EH (cell line): ENCODE measurements around the gene AADACL4.

ENCODE experiments used
- DNase-seq: peaks from one replicate; pipeline ENCODE4 v3.0.0-alpha.2; 2015; ENCODE audit warnings: low read depth

The AADACL4 gene

GRCh38 chr1:12613180-12613579 is 30.7 kb upstream of the AADACL4 start:
- no peak for DNase-seq

GRCh38 chr1:12614402-12615158 is 29.3 kb upstream of the AADACL4 start:
- no peak for DNase-seq

GRCh38 chr1:12615159-12615864 is 28.6 kb upstream of the AADACL4 start:
- peak; percentile 56 for DNase-seq

- peak; percentile 79 for DNase-seq
Measured at GRCh38 chr1:12615865-12616708, 27.8 kb upstream of the AADACL4 start.

GRCh38 chr1:12616709-12617373 is 27.0 kb upstream of the AADACL4 start:
- DNase-seq = peak; percentile 41

- DNase-seq = no peak
Measured at GRCh38 chr1:12617511-12617900, 26.4 kb upstream of the AADACL4 start.

- DNase-seq = peak; percentile 85
Measured at GRCh38 chr1:12617901-12618660, 25.8 kb upstream of the AADACL4 start, which contains the start of gene DHRS3. Gene DHRS3, minus strand, starts transcription at chr1:12618210. Its CDS starts 862 bp downstream, at chr1:12617348.

GRCh38 chr1:12618661-12618964 is 25.3 kb upstream of the AADACL4 start:
- no peak for DNase-seq

GRCh38 chr1:12618965-12619791 is 24.7 kb upstream of the AADACL4 start:
- DNase-seq = peak; percentile 93

- DNase-seq = peak; percentile 90
Measured at GRCh38 chr1:12619792-12620487, 23.9 kb upstream of the AADACL4 start.

- peak; percentile 70 for DNase-seq
Measured at GRCh38 chr1:12620488-12620865, 23.4 kb upstream of the AADACL4 start.

- no peak for DNase-seq
Measured at GRCh38 chr1:12620931-12621330, 23.0 kb upstream of the AADACL4 start.

GRCh38 chr1:12621346-12622335 is 22.2 kb upstream of the AADACL4 start:
- no peak for DNase-seq

- no peak for DNase-seq
Measured at GRCh38 chr1:12622506-12622905, 21.4 kb upstream of the AADACL4 start.

- DNase-seq = no peak
Measured at GRCh38 chr1:12625276-12625675, 18.6 kb upstream of the AADACL4 start.

GRCh38 chr1:12626888-12627287 is 17.0 kb upstream of the AADACL4 start:
- no peak for DNase-seq

- DNase-seq = no peak
Measured at GRCh38 chr1:12627296-12627695, 16.6 kb upstream of the AADACL4 start.

GRCh38 chr1:12629511-12629956 is 14.4 kb upstream of the AADACL4 start:
- no peak for DNase-seq
